ENCODE measurements around the gene GRIP2. TPM values are rescaled to one million over a fixed set of nuclear protein-coding genes. Genes with fewer than 3 reads are reported as not detected.
"Not testable (repeated sequence)": the region's sequence is repeated elsewhere in the genome, so short reads cannot be mapped to it uniquely, and the experiment has no call there.

The GRIP2 gene
- total RNA-seq, 1 donor from 2014 or later = not detected

GRCh38 chr3:14518432-14518802 is 21.7 kb downstream of the GRIP2 start:
- Histone ChIP-seq H3K9me3 (ENCODE audit: low read depth) (no peaks in the 10 kb centered on the region), H4K20me1 (ENCODE audit: low read depth) (no peaks in the 10 kb centered on the region), H3K4me1 (no peaks in the 10 kb centered on the region), H3K27ac (no peak overlapping the region), H3K9ac (no peak overlapping the region), H3K27me3 (no peaks in the 10 kb centered on the region), H3K36me3 (no peaks in the 10 kb centered on the region), H3K4me2 (no peak overlapping the region), H2AFZ (replicated peaks) (no peak overlapping the region), H3K79me2 (ENCODE audit: low read depth) (no peaks in the 10 kb centered on the region), H3K4me3 (no peak overlapping the region), H3F3A (ENCODE audit: low read depth) (no peaks in the 10 kb centered on the region)
- Mint-ChIP-seq H3K27ac (no peak overlapping the region), H3K36me3 (no peaks in the 10 kb centered on the region), H3K4me1 (peaks cover 5% of the 10 kb centered on the region), H3K4me3 (no peak overlapping the region), H3K27me3 (ENCODE audit: insufficient read depth, low read depth) (peaks cover 5% of the 10 kb centered on the region), H3K9me3 (no peaks in the 10 kb centered on the region)
- no peak for DNase-seq (ENCODE audit: low spot score)
- TF ChIP-seq EZH2phosphoT487 (IDR thresholded peaks at IDR 0.05) (no peak), CTCF (IDR thresholded peaks at IDR 0.05) (no peak), EZH2 (IDR thresholded peaks at IDR 0.05) (no peak)

GRCh38 chr3:14517601-14518431 is 22.3 kb downstream of the GRIP2 start:
- no peaks in the 10 kb centered on the region for H3K4me1 ChIP-seq
- no peak for DNase-seq (ENCODE audit: low spot score)
- no peaks in the 10 kb centered on the region for H4K20me1 ChIP-seq (ENCODE audit: low read depth)
- H3F3A ChIP-seq (ENCODE audit: low read depth) = no peaks in the 10 kb centered on the region
- H3K27ac ChIP-seq = no peak overlapping the region
- TF ChIP-seq EZH2phosphoT487 (IDR thresholded peaks at IDR 0.05) (no peak), EZH2 (IDR thresholded peaks at IDR 0.05) (no peak), CTCF (IDR thresholded peaks at IDR 0.05) (no peak)
- H3K4me3 Mint-ChIP-seq = no peak overlapping the region
- no peaks in the 10 kb centered on the region for H3K9me3 Mint-ChIP-seq
- no peak overlapping the region for H3K4me2 ChIP-seq
- no peak overlapping the region for H2AFZ ChIP-seq (replicated peaks)
- peaks cover 5% of the 10 kb centered on the region for H3K27me3 Mint-ChIP-seq (ENCODE audit: insufficient read depth, low read depth)
- H3K4me1 Mint-ChIP-seq = peaks cover 5% of the 10 kb centered on the region
- H3K4me3 ChIP-seq = no peak overlapping the region
- H3K79me2 ChIP-seq (ENCODE audit: low read depth) = no peaks in the 10 kb centered on the region
- H3K9ac ChIP-seq = no peak overlapping the region
- H3K36me3 ChIP-seq = no peaks in the 10 kb centered on the region
- H3K27me3 ChIP-seq = no peaks in the 10 kb centered on the region
- H3K9me3 ChIP-seq (ENCODE audit: low read depth) = no peaks in the 10 kb centered on the region
- peak overlapping the region; percentile 82 for H3K27ac Mint-ChIP-seq
- H3K36me3 Mint-ChIP-seq = no peaks in the 10 kb centered on the region

- no peak overlapping the region for H3K4me2 ChIP-seq
- no peaks in the 10 kb centered on the region for H3K27me3 ChIP-seq
- Mint-ChIP-seq H3K4me1 (peaks cover 5% of the 10 kb centered on the region), H3K27ac (peak overlapping the region; percentile 76), H3K4me3 (no peak overlapping the region), H3K9me3 (no peaks in the 10 kb centered on the region), H3K27me3 (ENCODE audit: insufficient read depth, low read depth) (peaks cover 5% of the 10 kb centered on the region), H3K36me3 (no peaks in the 10 kb centered on the region)
- H3F3A ChIP-seq (ENCODE audit: low read depth) = no peaks in the 10 kb centered on the region
- H2AFZ ChIP-seq (replicated peaks) = no peak overlapping the region
- H3K27ac ChIP-seq = no peak overlapping the region
- H3K36me3 ChIP-seq = no peaks in the 10 kb centered on the region
- TF ChIP-seq CTCF (IDR thresholded peaks at IDR 0.05) = no peak
- no peak overlapping the region for H3K4me3 ChIP-seq
- no peaks in the 10 kb centered on the region for H3K9me3 ChIP-seq (ENCODE audit: low read depth)
- no peak overlapping the region for H3K9ac ChIP-seq
- H3K4me1 ChIP-seq = no peaks in the 10 kb centered on the region
- DNase-seq (ENCODE audit: low spot score) = no peak
- H4K20me1 ChIP-seq (ENCODE audit: low read depth) = no peaks in the 10 kb centered on the region
- no peaks in the 10 kb centered on the region for H3K79me2 ChIP-seq (ENCODE audit: low read depth)
Measured at GRCh38 chr3:14516738-14517345, 23.3 kb downstream of the GRIP2 start.

GRCh38 chr3:14515526-14515925 is 24.6 kb downstream of the GRIP2 start:
- H3K36me3 ChIP-seq; H3K27me3 Mint-ChIP-seq (ENCODE audit: insufficient read depth, low read depth); H3K4me3 ChIP-seq; H3K27ac Mint-ChIP-seq; H4K20me1 ChIP-seq (ENCODE audit: low read depth); H3K4me1 ChIP-seq; H3K4me2 ChIP-seq; DNase-seq (ENCODE audit: low spot score); H3K27me3 ChIP-seq; H3K9me3 Mint-ChIP-seq; H3K27ac ChIP-seq; H3K4me1 Mint-ChIP-seq; H3F3A ChIP-seq (ENCODE audit: low read depth); H2AFZ ChIP-seq (replicated peaks); H3K9me3 ChIP-seq (ENCODE audit: low read depth); H3K9ac ChIP-seq; H3K4me3 Mint-ChIP-seq; H3K79me2 ChIP-seq (ENCODE audit: low read depth); H3K36me3 Mint-ChIP-seq: not testable (repeated sequence)
